GM18508 (cell line): Measurements from ENCODE around the gene VPS41.

Source experiments
- ATAC-seq: cut with Tn5 transposase; IDR thresholded peaks from one replicate; pipeline ENCODE4 v1.9.1; 2021; ENCODE audit warnings: moderate number of reproducible peaks; ENCODE audit not compliant: insufficient read depth, unreplicated experiment

The VPS41 gene

GRCh38 chr7:38681882-38682281 lies 227.1 kb downstream of the VPS41 start:
- ATAC-seq, result no peak

- ATAC-seq, result no peak
These were observed 229.6 kb downstream of the VPS41 start for GRCh38 chr7:38679419-38679818.

- ATAC-seq, result no peak
These were observed 230.3 kb downstream of the VPS41 start for GRCh38 chr7:38678698-38679054.

GRCh38 chr7:38677981-38678697 lies 230.9 kb downstream of the VPS41 start:
- ATAC-seq, result no peak

- no peak for ATAC-seq
These were observed 233.4 kb downstream of the VPS41 start for GRCh38 chr7:38675494-38676106.

- no peak for ATAC-seq
These were observed 234.5 kb downstream of the VPS41 start for GRCh38 chr7:38674513-38674912.

GRCh38 chr7:38673795-38674194 lies 235.2 kb downstream of the VPS41 start:
- no peak for ATAC-seq
